ENCODE data around the gene OR2T34. TPM values are rescaled to one million over a fixed set of nuclear protein-coding genes. Genes with fewer than 3 reads are reported as not detected.
A peak's percentile ranks its signal among the peaks of the same experiment; 100 is the strongest.
"Not testable (repeated sequence)": the region's sequence is repeated elsewhere in the genome, so short reads cannot be mapped to it uniquely, and the experiment has no call there.

The OR2T34 gene
- polyA plus RNA-seq, 4 donors: not detected

- not testable (repeated sequence) for H3K27me3 ChIP-seq (ENCODE audit: control insufficient read depth in 3 of 3, insufficient read depth in 3 of 3, low read length in 3 of 3); H3K9me3 ChIP-seq (ENCODE audit: control insufficient read depth in 2 of 2, insufficient read depth in 1 of 2, low read depth in 1 of 2, low read length in 1 of 2); FAIRE-seq; H3K36me3 ChIP-seq (ENCODE audit: control insufficient read depth in 3 of 3, insufficient read depth in 2 of 3, low read depth in 1 of 3, low read length in 3 of 3); H3K4me1 ChIP-seq (ENCODE audit: control insufficient read depth in 3 of 3, insufficient read depth in 2 of 3, low read depth in 1 of 3, low read length in 2 of 3); H3K27ac ChIP-seq (ENCODE audit: low read depth in 1 of 3, low read length in 2 of 3); DNase-seq; H3K4me3 ChIP-seq (ENCODE audit: low read depth in 1 of 3, low read length in 3 of 3)
- WGBS, 3 donors: no CpG with 5 or more reads among the region's 1 CpG
Measured at GRCh38 chr1:248572049-248572448, 2.5 kb downstream of the OR2T34 start.

- H3K4me1 ChIP-seq (ENCODE audit: control insufficient read depth in 3 of 3, insufficient read depth in 2 of 3, low read depth in 1 of 3, low read length in 2 of 3): not testable (repeated sequence)
Measured at GRCh38 chr1:248570811-248571210, 3.7 kb downstream of the OR2T34 start.

GRCh38 chr1:248569049-248569448, 5.5 kb downstream of the OR2T34 start:
- not testable (repeated sequence) for DNase-seq; H3K27me3 ChIP-seq (ENCODE audit: control insufficient read depth in 3 of 3, insufficient read depth in 3 of 3, low read length in 3 of 3); H3K9me3 ChIP-seq (ENCODE audit: control insufficient read depth in 2 of 2, insufficient read depth in 1 of 2, low read depth in 1 of 2, low read length in 1 of 2); H3K36me3 ChIP-seq (ENCODE audit: control insufficient read depth in 3 of 3, insufficient read depth in 2 of 3, low read depth in 1 of 3, low read length in 3 of 3); FAIRE-seq; H3K4me1 ChIP-seq (ENCODE audit: control insufficient read depth in 3 of 3, insufficient read depth in 2 of 3, low read depth in 1 of 3, low read length in 2 of 3); H3K27ac ChIP-seq (ENCODE audit: low read depth in 1 of 3, low read length in 2 of 3); H3K4me3 ChIP-seq (ENCODE audit: low read depth in 1 of 3, low read length in 3 of 3)
- WGBS, 3 donors: 15 to 58% (median 16%) methylated on average over 2 of the region's 2 CpGs

More at GRCh38 chr1:248570811-248571210, 3.7 kb downstream of the OR2T34 start:
- H3K9me3 ChIP-seq (ENCODE audit: control insufficient read depth in 2 of 2, insufficient read depth in 1 of 2, low read depth in 1 of 2, low read length in 1 of 2); DNase-seq; H3K27ac ChIP-seq (ENCODE audit: low read depth in 1 of 3, low read length in 2 of 3); H3K4me3 ChIP-seq (ENCODE audit: low read depth in 1 of 3, low read length in 3 of 3); H3K36me3 ChIP-seq (ENCODE audit: control insufficient read depth in 3 of 3, insufficient read depth in 2 of 3, low read depth in 1 of 3, low read length in 3 of 3); H3K27me3 ChIP-seq (ENCODE audit: control insufficient read depth in 3 of 3, insufficient read depth in 3 of 3, low read length in 3 of 3): not testable (repeated sequence)
- WGBS, 3 donors: 70 to 77% (median 76%) methylated on average over 3 of the region's 3 CpGs
- FAIRE-seq: peak; percentile 71

- H3K27ac ChIP-seq (ENCODE audit: low read depth in 1 of 3, low read length in 2 of 3); H3K4me1 ChIP-seq (ENCODE audit: control insufficient read depth in 3 of 3, insufficient read depth in 2 of 3, low read depth in 1 of 3, low read length in 2 of 3); H3K9me3 ChIP-seq (ENCODE audit: control insufficient read depth in 2 of 2, insufficient read depth in 1 of 2, low read depth in 1 of 2, low read length in 1 of 2); FAIRE-seq; H3K27me3 ChIP-seq (ENCODE audit: control insufficient read depth in 3 of 3, insufficient read depth in 3 of 3, low read length in 3 of 3); H3K36me3 ChIP-seq (ENCODE audit: control insufficient read depth in 3 of 3, insufficient read depth in 2 of 3, low read depth in 1 of 3, low read length in 3 of 3); DNase-seq; H3K4me3 ChIP-seq (ENCODE audit: low read depth in 1 of 3, low read length in 3 of 3): not testable (repeated sequence)
- 59 to 68% (median 63%) methylated on average over 11 of the region's 11 CpGs for WGBS, 3 donors
Measured at GRCh38 chr1:248565530-248566373, 8.8 kb downstream of the OR2T34 start.

GRCh38 chr1:248562672-248563071, 11.9 kb downstream of the OR2T34 start, which contains the start of gene OR2T29:
Gene OR2T29, minus strand, starts transcription at chr1:248562772. Its CDS starts 3,281 bp downstream, at chr1:248559491.
- DNase-seq; H3K9me3 ChIP-seq (ENCODE audit: control insufficient read depth in 2 of 2, insufficient read depth in 1 of 2, low read depth in 1 of 2, low read length in 1 of 2); FAIRE-seq; H3K4me1 ChIP-seq (ENCODE audit: control insufficient read depth in 3 of 3, insufficient read depth in 2 of 3, low read depth in 1 of 3, low read length in 2 of 3); H3K36me3 ChIP-seq (ENCODE audit: control insufficient read depth in 3 of 3, insufficient read depth in 2 of 3, low read depth in 1 of 3, low read length in 3 of 3); H3K27me3 ChIP-seq (ENCODE audit: control insufficient read depth in 3 of 3, insufficient read depth in 3 of 3, low read length in 3 of 3); H3K4me3 ChIP-seq (ENCODE audit: low read depth in 1 of 3, low read length in 3 of 3); H3K27ac ChIP-seq (ENCODE audit: low read depth in 1 of 3, low read length in 2 of 3): not testable (repeated sequence)
- 84 to 93% (median 93%) methylated on average over 3 of the region's 3 CpGs for WGBS, 3 donors

- not testable (repeated sequence) for FAIRE-seq
- no CpG with 5 or more reads among the region's 6 CpGs for WGBS, 3 donors
Measured at GRCh38 chr1:248551027-248551426, 23.5 kb downstream of the OR2T34 start.

GRCh38 chr1:248547383-248547782, 27.2 kb downstream of the OR2T34 start:
- not testable (repeated sequence) for H3K27me3 ChIP-seq (ENCODE audit: control insufficient read depth in 3 of 3, insufficient read depth in 3 of 3, low read length in 3 of 3); FAIRE-seq; H3K4me3 ChIP-seq (ENCODE audit: low read depth in 1 of 3, low read length in 3 of 3); H3K36me3 ChIP-seq (ENCODE audit: control insufficient read depth in 3 of 3, insufficient read depth in 2 of 3, low read depth in 1 of 3, low read length in 3 of 3); H3K9me3 ChIP-seq (ENCODE audit: control insufficient read depth in 2 of 2, insufficient read depth in 1 of 2, low read depth in 1 of 2, low read length in 1 of 2); H3K4me1 ChIP-seq (ENCODE audit: control insufficient read depth in 3 of 3, insufficient read depth in 2 of 3, low read depth in 1 of 3, low read length in 2 of 3); H3K27ac ChIP-seq (ENCODE audit: low read depth in 1 of 3, low read length in 2 of 3); DNase-seq
- WGBS, 3 donors: no CpG with 5 or more reads among the region's 2 CpGs

More at GRCh38 chr1:248551027-248551426, 23.5 kb downstream of the OR2T34 start:
- DNase-seq; H3K36me3 ChIP-seq (ENCODE audit: control insufficient read depth in 3 of 3, insufficient read depth in 2 of 3, low read depth in 1 of 3, low read length in 3 of 3); H3K9me3 ChIP-seq (ENCODE audit: control insufficient read depth in 2 of 2, insufficient read depth in 1 of 2, low read depth in 1 of 2, low read length in 1 of 2); H3K27ac ChIP-seq (ENCODE audit: low read depth in 1 of 3, low read length in 2 of 3); H3K27me3 ChIP-seq (ENCODE audit: control insufficient read depth in 3 of 3, insufficient read depth in 3 of 3, low read length in 3 of 3); H3K4me1 ChIP-seq (ENCODE audit: control insufficient read depth in 3 of 3, insufficient read depth in 2 of 3, low read depth in 1 of 3, low read length in 2 of 3); H3K4me3 ChIP-seq (ENCODE audit: low read depth in 1 of 3, low read length in 3 of 3): not testable (repeated sequence)

- H3K27ac ChIP-seq (ENCODE audit: low read depth in 1 of 3, low read length in 2 of 3); DNase-seq; H3K27me3 ChIP-seq (ENCODE audit: control insufficient read depth in 3 of 3, insufficient read depth in 3 of 3, low read length in 3 of 3); H3K4me1 ChIP-seq (ENCODE audit: control insufficient read depth in 3 of 3, insufficient read depth in 2 of 3, low read depth in 1 of 3, low read length in 2 of 3); H3K4me3 ChIP-seq (ENCODE audit: low read depth in 1 of 3, low read length in 3 of 3); H3K36me3 ChIP-seq (ENCODE audit: control insufficient read depth in 3 of 3, insufficient read depth in 2 of 3, low read depth in 1 of 3, low read length in 3 of 3); H3K9me3 ChIP-seq (ENCODE audit: control insufficient read depth in 2 of 2, insufficient read depth in 1 of 2, low read depth in 1 of 2, low read length in 1 of 2): not testable (repeated sequence)
- peak; percentile 19 for FAIRE-seq
Measured at GRCh38 chr1:248537449-248537848, 37.1 kb downstream of the OR2T34 start.

All from small intestine (tissue), 7 donors.